Adrenal gland (tissue), 5 donors: ENCODE data around the gene WDR86.

Experiments
- CTCF ChIP-seq, 6 experiments: fragments of 450-650 bp in 4 of 6; fragments of 200-600 bp in 2 of 6; sonication (generic) in 1 of 6; IDR thresholded peaks; 1 replicate in 5 of 6; 2 replicates in 1 of 6; pipeline versions ENCODE4 v1.5.1 to v1.8.0; 2016 to 2021; ENCODE audit warnings: antibody characterized with exemption in 6 of 6, mild to moderate bottlenecking in 2 of 6, moderate library complexity in 1 of 6
- POLR2A ChIP-seq, 2 donors: fragments of 450-650 bp; IDR thresholded peaks; one replicate each; pipeline ENCODE4 v1.6.1; 2017; ENCODE audit warnings: antibody characterized with exemption in 2 of 2, mild to moderate bottlenecking in 2 of 2, moderate library complexity in 1 of 2
- donor health status: DM: no; HTN: no; CAD: no.

DNA sequence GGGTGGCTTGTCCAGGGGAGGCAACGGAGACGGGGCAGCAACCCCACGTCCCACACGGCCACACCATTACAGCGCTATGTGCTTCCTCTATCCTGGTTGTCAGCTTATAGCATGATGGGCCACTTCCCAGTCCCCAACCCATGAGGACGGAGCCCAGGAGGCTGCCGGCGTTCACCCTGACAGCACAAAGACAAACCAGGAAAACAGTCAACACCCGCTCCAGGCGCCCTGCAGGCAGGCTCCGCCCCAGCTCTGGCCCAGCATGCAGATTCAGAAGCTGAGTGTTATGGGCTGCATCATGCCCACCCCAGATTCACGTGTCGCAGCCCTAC, 14.8 kb downstream of the WDR86 start:
- no peak for TF ChIP-seq CTCF (IDR thresholded peaks at IDR 0.05)
- no peak for TF ChIP-seq POLR2A (IDR thresholded peaks at IDR 0.05)
